ENCODE data around the gene CLDN5.

CLDN5 gene

GRCh38 chr22:19510919-19511341 lies 13.3 kb downstream of the CLDN5 start:
- H3K4me3 ChIP-seq (replicated peaks; ENCODE audit: insufficient read depth, low read length): no peak overlapping the region
- no peaks in the 10 kb centered on the region for H3K27me3 ChIP-seq (ENCODE audit: insufficient read depth, poor library complexity, severe bottlenecking)
- TF ChIP-seq, protein P1, sequence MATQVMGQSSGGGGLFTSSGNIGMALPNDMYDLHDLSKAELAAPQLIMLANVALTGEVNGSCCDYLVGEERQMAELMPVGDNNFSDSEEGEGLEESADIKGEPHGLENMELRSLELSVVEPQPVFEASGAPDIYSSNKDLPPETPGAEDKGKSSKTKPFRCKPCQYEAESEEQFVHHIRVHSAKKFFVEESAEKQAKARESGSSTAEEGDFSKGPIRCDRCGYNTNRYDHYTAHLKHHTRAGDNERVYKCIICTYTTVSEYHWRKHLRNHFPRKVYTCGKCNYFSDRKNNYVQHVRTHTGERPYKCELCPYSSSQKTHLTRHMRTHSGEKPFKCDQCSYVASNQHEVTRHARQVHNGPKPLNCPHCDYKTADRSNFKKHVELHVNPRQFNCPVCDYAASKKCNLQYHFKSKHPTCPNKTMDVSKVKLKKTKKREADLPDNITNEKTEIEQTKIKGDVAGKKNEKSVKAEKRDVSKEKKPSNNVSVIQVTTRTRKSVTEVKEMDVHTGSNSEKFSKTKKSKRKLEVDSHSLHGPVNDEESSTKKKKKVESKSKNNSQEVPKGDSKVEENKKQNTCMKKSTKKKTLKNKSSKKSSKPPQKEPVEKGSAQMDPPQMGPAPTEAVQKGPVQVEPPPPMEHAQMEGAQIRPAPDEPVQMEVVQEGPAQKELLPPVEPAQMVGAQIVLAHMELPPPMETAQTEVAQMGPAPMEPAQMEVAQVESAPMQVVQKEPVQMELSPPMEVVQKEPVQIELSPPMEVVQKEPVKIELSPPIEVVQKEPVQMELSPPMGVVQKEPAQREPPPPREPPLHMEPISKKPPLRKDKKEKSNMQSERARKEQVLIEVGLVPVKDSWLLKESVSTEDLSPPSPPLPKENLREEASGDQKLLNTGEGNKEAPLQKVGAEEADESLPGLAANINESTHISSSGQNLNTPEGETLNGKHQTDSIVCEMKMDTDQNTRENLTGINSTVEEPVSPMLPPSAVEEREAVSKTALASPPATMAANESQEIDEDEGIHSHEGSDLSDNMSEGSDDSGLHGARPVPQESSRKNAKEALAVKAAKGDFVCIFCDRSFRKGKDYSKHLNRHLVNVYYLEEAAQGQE (IDR thresholded peaks at IDR 0.05; ENCODE audit: insufficient replicate concordance, low read depth): no peak
- TF ChIP-seq CTCF (IDR thresholded peaks at IDR 0.05; ENCODE audit: insufficient read depth, low read length) (no peak), SPI1 (IDR thresholded peaks at IDR 0.05; ENCODE audit: borderline replicate concordance, low read depth) (0 out of 2 replicates have a peak, but pooled peaks have one; percentile 17), POLR2AphosphoS5 (IDR thresholded peaks at IDR 0.05; ENCODE audit: low read depth) (no peak), GABPA (IDR thresholded peaks at IDR 0.05; ENCODE audit: low read depth) (no peak)
- DNase-seq (ENCODE audit: low read depth in 1 of 2, low spot score in 1 of 2): no peak
- H3K27ac ChIP-seq (replicated peaks): no peak overlapping the region

DNA sequence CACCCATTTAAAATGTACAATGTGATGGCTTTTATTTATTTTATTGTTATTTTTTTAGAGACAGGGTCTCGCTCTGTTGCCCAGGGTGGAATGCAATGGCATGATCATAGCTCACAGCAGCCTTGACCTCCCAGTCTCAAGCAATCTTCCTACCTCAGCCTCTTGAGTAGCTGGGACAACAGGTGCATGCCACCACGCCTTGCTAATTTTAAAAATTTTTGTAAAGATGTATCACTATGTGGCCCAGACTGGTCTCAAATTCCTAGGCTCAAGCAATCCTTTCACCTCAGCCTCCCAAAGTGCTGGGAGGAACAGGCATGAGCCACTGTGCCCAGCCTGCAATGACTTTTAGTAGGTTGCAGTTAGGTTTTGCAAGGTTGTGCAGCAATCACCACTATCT lies 14.3 kb downstream of the CLDN5 start:
- Histone ChIP-seq H3K27ac (replicated peaks) (no peak overlapping the region), H3K4me3 (replicated peaks; ENCODE audit: insufficient read depth, low read length) (no peak overlapping the region), H3K27me3 (ENCODE audit: insufficient read depth, poor library complexity, severe bottlenecking) (no peaks in the 10 kb centered on the region)
- TF ChIP-seq GABPA (IDR thresholded peaks at IDR 0.05; ENCODE audit: low read depth) (no peak), CTCF (IDR thresholded peaks at IDR 0.05; ENCODE audit: insufficient read depth, low read length) (no peak), SPI1 (IDR thresholded peaks at IDR 0.05; ENCODE audit: borderline replicate concordance, low read depth) (no peak)
- no peak for DNase-seq (ENCODE audit: low read depth in 1 of 2, low spot score in 1 of 2)

DNA sequence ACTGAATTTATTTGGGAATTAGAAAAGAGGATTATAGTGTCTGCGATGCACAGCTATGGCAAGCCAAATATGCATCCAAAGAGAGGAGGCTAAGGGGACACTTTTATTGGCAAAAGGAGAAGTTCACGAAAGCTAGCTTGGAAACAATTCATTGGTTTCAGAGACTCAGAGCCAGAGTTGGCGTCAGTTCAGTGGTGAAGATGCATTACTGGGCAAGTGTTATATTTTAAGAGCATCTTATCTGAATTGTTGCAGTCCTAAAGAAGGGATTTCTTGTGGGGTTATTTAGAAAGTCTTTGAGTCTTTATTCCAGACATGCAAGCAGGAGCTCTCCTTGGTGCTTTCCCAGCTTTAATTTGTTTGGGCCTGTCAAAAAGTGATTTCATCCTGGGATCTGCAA lies 15.0 kb downstream of the CLDN5 start:
- H3K27ac ChIP-seq (replicated peaks): no peak overlapping the region
- no peak overlapping the region for H3K4me3 ChIP-seq (replicated peaks; ENCODE audit: insufficient read depth, low read length)
- TF ChIP-seq, protein P1 (IDR thresholded peaks at IDR 0.05; ENCODE audit: insufficient replicate concordance, low read depth): peak; percentile 17
- no peak for TF ChIP-seq SPI1 (IDR thresholded peaks at IDR 0.05; ENCODE audit: borderline replicate concordance, low read depth)
- no peak for DNase-seq (ENCODE audit: low read depth in 1 of 2, low spot score in 1 of 2)
- H3K27me3 ChIP-seq (ENCODE audit: insufficient read depth, poor library complexity, severe bottlenecking): no peaks in the 10 kb centered on the region

- Histone ChIP-seq H3K27ac (replicated peaks) (no peak overlapping the region), H3K27me3 (ENCODE audit: insufficient read depth, poor library complexity, severe bottlenecking) (no peaks in the 10 kb centered on the region), H3K4me3 (replicated peaks; ENCODE audit: insufficient read depth, low read length) (no peak overlapping the region)
- TF ChIP-seq, protein P1 (IDR thresholded peaks at IDR 0.05; ENCODE audit: insufficient replicate concordance, low read depth): no peak
- no peak for TF ChIP-seq SPI1 (IDR thresholded peaks at IDR 0.05; ENCODE audit: borderline replicate concordance, low read depth)
- no peak for TF ChIP-seq POLR2AphosphoS5 (IDR thresholded peaks at IDR 0.05; ENCODE audit: low read depth)
- TF ChIP-seq CTCF (IDR thresholded peaks at IDR 0.05; ENCODE audit: insufficient read depth, low read length): no peak
- TF ChIP-seq GABPA (IDR thresholded peaks at IDR 0.05; ENCODE audit: low read depth): no peak
- DNase-seq (ENCODE audit: low read depth in 1 of 2, low spot score in 1 of 2): no peak
Observed at GRCh38 chr22:19508024-19508776, 16.0 kb downstream of the CLDN5 start.
